Caco-2 (cell line): Measurements from ENCODE around the gene CYP17A1. TPM values are rescaled to one million over a fixed set of nuclear protein-coding genes. Genes with fewer than 3 reads are reported as not detected.

Experiments used
- BruUV-seq: library from RNA; stranded (reverse); fragments of 400-500 nt; replicated peaks from 2 replicates; lab custom pipeline; 2021; lab: Mats Ljungman, UMichigan
- CTCF ChIA-PET: fragments of 300-600 bp; sonication (Branson Sonifier 250); formaldehyde crosslinking; loops from one replicate; lab custom pipeline; 2022; ENCODE audit warnings: antibody characterized with exemption; lab: Charles Lee
- POLR2A ChIA-PET: fragments of 300-600 bp; sonication (Branson Sonifier 250); formaldehyde crosslinking; loops from one replicate; lab custom pipeline; 2022; ENCODE audit warnings: antibody characterized with exemption; lab: Charles Lee
- DNase-seq, 2 experiments: peaks; one replicate each; pipeline versions ENCODE4 v3.0.0 to v3.0.0-alpha.2; 2020 to 2022
- H3K27me3 ChIP-seq: replicated peaks from 2 replicates; pipeline ENCODE4 v1.6.0; 2011; ENCODE audit warnings: low read length; ENCODE audit not compliant: control insufficient read depth, insufficient read depth
- H3K36me3 ChIP-seq: 2 replicates; pipeline ENCODE4 v1.5.1; 2011; ENCODE audit warnings: low read length; ENCODE audit not compliant: control insufficient read depth, insufficient read depth
- H3K4me1 ChIP-seq: fragments of 250-450 bp; sonication (Bioruptor Pico); 2 replicates; pipeline ENCODE4 v1.5.1; 2020; ENCODE audit warnings: mild to moderate bottlenecking
- H3K4me3 ChIP-seq: 2 replicates; pipeline ENCODE4 v1.5.1; 2011; ENCODE audit warnings: low read depth, mild to moderate bottlenecking, control low read depth, low read length
- H3K9me3 ChIP-seq: fragments of 250-450 bp; sonication (Bioruptor Pico); 2 replicates; pipeline ENCODE4 v1.5.1; 2020; ENCODE audit warnings: mild to moderate bottlenecking, moderate library complexity
- H3K27ac Mint-ChIP-seq: one replicate; pipeline ENCODE4 v1.8.0; 2022; ENCODE audit warnings: mixed read lengths; ENCODE audit not compliant: unreplicated experiment
- H3K27me3 Mint-ChIP-seq: one replicate; pipeline ENCODE4 v1.8.0; 2022; ENCODE audit warnings: mixed read lengths; ENCODE audit not compliant: insufficient read depth, unreplicated experiment
- H3K36me3 Mint-ChIP-seq: one replicate; pipeline ENCODE4 v1.8.0; 2022; ENCODE audit warnings: mild to moderate bottlenecking, mixed read lengths; ENCODE audit not compliant: insufficient read depth, unreplicated experiment
- H3K4me1 Mint-ChIP-seq: one replicate; pipeline ENCODE4 v1.8.0; 2022; ENCODE audit warnings: low read depth, mixed read lengths; ENCODE audit not compliant: unreplicated experiment
- H3K4me3 Mint-ChIP-seq: one replicate; pipeline ENCODE4 v1.8.0; 2022; ENCODE audit warnings: mild to moderate bottlenecking, moderate library complexity, mixed read lengths; ENCODE audit not compliant: unreplicated experiment
- H3K9me3 Mint-ChIP-seq: one replicate; pipeline ENCODE4 v1.8.0; 2022; ENCODE audit warnings: mixed read lengths; ENCODE audit not compliant: unreplicated experiment
- intact Hi-C: fragments of 100-400 bp; cut with micrococcal nuclease; formaldehyde crosslinking; loops from one replicate; pipeline ENCODE4 v1.10.0; 2022; ENCODE audit not compliant: unreplicated experiment
- total RNA-seq: library from RNA; stranded (reverse); gene quantifications from 2 replicates; pipeline ENCODE4 v1.2.3, GENCODE V29; 2022
- TF ChIP-seq, protein P1 (sequence below), 2 experiments: fragments of 200-600 bp in 1 of 2; IDR thresholded peaks; 1 replicate in 1 of 2; 2 replicates in 1 of 2; pipeline versions ENCODE4 v1.5.1 to v1.8.0; 2011 to 2022; ENCODE audit warnings: antibody characterized with exemption in 1 of 2, control low read depth in 1 of 2, inconsistent platforms in 1 of 2, low read depth in 1 of 2, low read length in 1 of 2, mild to moderate bottlenecking in 1 of 2, moderate library complexity in 1 of 2; ENCODE audit not compliant: insufficient read depth in 1 of 2, severe bottlenecking in 1 of 2, unreplicated experiment in 1 of 2

CYP17A1 gene
- total RNA-seq, 1 experiment from 2014 or later, result not detected

- POLR2A ChIA-PET, result no interaction called here
- CTCF ChIA-PET, result no interaction called here
Observed at GRCh38 chr10:102865620-102866019, 28.4 kb upstream of the CYP17A1 start.

DNA sequence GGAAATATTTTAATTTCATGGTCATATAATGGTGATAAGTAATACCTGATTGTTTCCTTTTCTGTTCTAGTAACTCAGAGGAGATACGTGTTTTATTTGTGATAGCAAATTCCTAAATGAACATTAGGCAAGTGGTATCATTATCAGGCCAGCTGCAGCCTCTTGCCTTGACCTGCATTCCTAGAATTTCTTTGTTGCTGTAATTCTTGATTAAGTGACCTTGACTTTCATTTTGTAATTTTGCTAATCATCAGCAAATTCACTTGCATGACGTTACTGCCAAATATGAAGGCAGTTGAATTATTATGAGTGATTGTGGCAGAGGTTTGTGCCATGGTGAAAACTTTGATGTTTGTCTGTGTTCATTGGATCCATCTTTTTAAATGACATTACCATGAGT lies 26.4 kb upstream of the CYP17A1 start:
- POLR2A ChIA-PET, result no interaction called here
- H3K27ac Mint-ChIP-seq, result no peak overlapping the region
- no peaks in the 10 kb centered on the region for H3K27me3 Mint-ChIP-seq
- intact Hi-C loops, result no loop called here
- TF ChIP-seq, protein P1, sequence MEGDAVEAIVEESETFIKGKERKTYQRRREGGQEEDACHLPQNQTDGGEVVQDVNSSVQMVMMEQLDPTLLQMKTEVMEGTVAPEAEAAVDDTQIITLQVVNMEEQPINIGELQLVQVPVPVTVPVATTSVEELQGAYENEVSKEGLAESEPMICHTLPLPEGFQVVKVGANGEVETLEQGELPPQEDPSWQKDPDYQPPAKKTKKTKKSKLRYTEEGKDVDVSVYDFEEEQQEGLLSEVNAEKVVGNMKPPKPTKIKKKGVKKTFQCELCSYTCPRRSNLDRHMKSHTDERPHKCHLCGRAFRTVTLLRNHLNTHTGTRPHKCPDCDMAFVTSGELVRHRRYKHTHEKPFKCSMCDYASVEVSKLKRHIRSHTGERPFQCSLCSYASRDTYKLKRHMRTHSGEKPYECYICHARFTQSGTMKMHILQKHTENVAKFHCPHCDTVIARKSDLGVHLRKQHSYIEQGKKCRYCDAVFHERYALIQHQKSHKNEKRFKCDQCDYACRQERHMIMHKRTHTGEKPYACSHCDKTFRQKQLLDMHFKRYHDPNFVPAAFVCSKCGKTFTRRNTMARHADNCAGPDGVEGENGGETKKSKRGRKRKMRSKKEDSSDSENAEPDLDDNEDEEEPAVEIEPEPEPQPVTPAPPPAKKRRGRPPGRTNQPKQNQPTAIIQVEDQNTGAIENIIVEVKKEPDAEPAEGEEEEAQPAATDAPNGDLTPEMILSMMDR (IDR thresholded peaks at IDR 0.05; ENCODE audit: insufficient read depth in 1 of 2, low read depth in 1 of 2, low read length in 1 of 2, severe bottlenecking in 1 of 2, unreplicated experiment in 1 of 2), result no peak
- no peaks in the 10 kb centered on the region for H3K4me1 Mint-ChIP-seq
- Histone ChIP-seq H3K9me3 (no peaks in the 10 kb centered on the region), H3K36me3 (no peaks in the 10 kb centered on the region), H3K4me1 (no peaks in the 10 kb centered on the region), H3K4me3 (no peak overlapping the region), H3K27me3 (no peaks in the 10 kb centered on the region)
- no peak overlapping the region for H3K4me3 Mint-ChIP-seq
- CTCF ChIA-PET, result no interaction called here
- TSS peak; percentile 31 for BruUV-seq
- H3K9me3 Mint-ChIP-seq, result no peaks in the 10 kb centered on the region
- H3K36me3 Mint-ChIP-seq, result peaks cover 6% of the 10 kb centered on the region
- DNase-seq, result no peak

More at GRCh38 chr10:102865620-102866019, 28.4 kb upstream of the CYP17A1 start:
- Mint-ChIP-seq H3K9me3 (no peaks in the 10 kb centered on the region), H3K4me1 (peaks cover 5% of the 10 kb centered on the region), H3K4me3 (no peak overlapping the region), H3K27me3 (no peaks in the 10 kb centered on the region), H3K36me3 (peaks cover 3% of the 10 kb centered on the region), H3K27ac (no peak overlapping the region)
- Histone ChIP-seq H3K27me3 (no peaks in the 10 kb centered on the region), H3K4me3 (no peak overlapping the region), H3K36me3 (no peaks in the 10 kb centered on the region), H3K9me3 (no peaks in the 10 kb centered on the region), H3K4me1 (peaks cover 6% of the 10 kb centered on the region; the same call in 1 of the 2 replicates)
- BruUV-seq, result no TSS peak
- TF ChIP-seq, protein P1 (IDR thresholded peaks at IDR 0.05; ENCODE audit: insufficient read depth in 1 of 2, low read depth in 1 of 2, low read length in 1 of 2, severe bottlenecking in 1 of 2, unreplicated experiment in 1 of 2), result no peak
- DNase-seq, result no peak
- intact Hi-C loops, result no loop called here

- no TSS peak for BruUV-seq
- H3K9me3 Mint-ChIP-seq, result no peaks in the 10 kb centered on the region
- no peaks in the 10 kb centered on the region for H3K4me1 ChIP-seq
- ChIA-PET CTCF (no interaction called here), POLR2A (no interaction called here)
- TF ChIP-seq, protein P1 (IDR thresholded peaks at IDR 0.05; ENCODE audit: insufficient read depth in 1 of 2, low read depth in 1 of 2, low read length in 1 of 2, severe bottlenecking in 1 of 2, unreplicated experiment in 1 of 2), result no peak
- H3K36me3 ChIP-seq, result no peaks in the 10 kb centered on the region
- peaks cover 6% of the 10 kb centered on the region for H3K36me3 Mint-ChIP-seq
- intact Hi-C loops, result no loop called here
- no peaks in the 10 kb centered on the region for H3K27me3 ChIP-seq
- no peak for DNase-seq
- H3K27ac Mint-ChIP-seq, result no peak overlapping the region
- no peaks in the 10 kb centered on the region for H3K27me3 Mint-ChIP-seq
- H3K4me3 ChIP-seq, result no peak overlapping the region
- peaks cover 7% of the 10 kb centered on the region for H3K4me1 Mint-ChIP-seq
- no peak overlapping the region for H3K4me3 Mint-ChIP-seq
- H3K9me3 ChIP-seq, result no peaks in the 10 kb centered on the region
Observed at GRCh38 chr10:102859911-102860310, 22.7 kb upstream of the CYP17A1 start.
